Neural cell (in vitro differentiated cells): ENCODE results near the gene BEND7. TPM values are rescaled to one million over a fixed set of nuclear protein-coding genes. Genes with fewer than 3 reads are reported as not detected.

Experiments used
- H2AFZ ChIP-seq: fragments of 200-600, 300-800 bp; sonication (generic), shearing (Covaris generic); 2 replicates; pipeline ENCODE4 v1.6.0; 2014; ENCODE audit warnings: low read depth, mild to moderate bottlenecking, antibody characterized with exemption, low read length, moderate library complexity
- H3F3A ChIP-seq: fragments of 200-600 bp; shearing (Covaris generic); 2 replicates; pipeline ENCODE4 v1.6.1; 2016; ENCODE audit warnings: mild to moderate bottlenecking, moderate library complexity, mixed read lengths, antibody characterized with exemption, low read length; ENCODE audit not compliant: insufficient read depth, poor library complexity, severe bottlenecking
- H3K27ac ChIP-seq: fragments of 200-600, 300-800 bp; sonication (generic), shearing (Covaris generic); 2 replicates; pipeline ENCODE4 v1.5.1; 2014; ENCODE audit warnings: mild to moderate bottlenecking, low read length, moderate library complexity
- H3K27me3 ChIP-seq: fragments of 300-800, 200-600 bp; sonication (generic), shearing (Covaris generic); 2 replicates; pipeline ENCODE4 v1.6.0; 2014; ENCODE audit warnings: mild to moderate bottlenecking, low read depth, low read length, moderate library complexity; ENCODE audit not compliant: insufficient read depth
- H3K36me3 ChIP-seq: fragments of 300-800, 200-600 bp; sonication (generic), shearing (Covaris generic); 2 replicates; pipeline ENCODE4 v1.5.1; 2014; ENCODE audit warnings: mild to moderate bottlenecking, antibody characterized with exemption, low read length, moderate library complexity; ENCODE audit not compliant: insufficient read depth
- H3K4me2 ChIP-seq: fragments of 300-800, 200-600 bp; sonication (generic), shearing (Covaris generic); 2 replicates; pipeline ENCODE4 v1.6.0; 2014; ENCODE audit warnings: mild to moderate bottlenecking, low read length
- H3K4me3 ChIP-seq: fragments of 300-800, 200-600 bp; sonication (generic), shearing (Covaris generic); 2 replicates; pipeline ENCODE4 v1.5.1; 2014; ENCODE audit warnings: mild to moderate bottlenecking, low read length, moderate library complexity
- H3K79me2 ChIP-seq: fragments of 200-600 bp; shearing (Covaris generic); replicated peaks from 2 replicates; pipeline ENCODE4 v1.6.0; 2014; ENCODE audit warnings: mild to moderate bottlenecking, low read length, moderate library complexity; ENCODE audit not compliant: insufficient read depth
- H3K9ac ChIP-seq: fragments of 300-800, 200-600 bp; sonication (generic), shearing (Covaris generic); 2 replicates; pipeline ENCODE4 v1.6.1; 2016; ENCODE audit warnings: mild to moderate bottlenecking, low read length, mixed read lengths
- H3K9me2 ChIP-seq: fragments of 200-600 bp; shearing (Covaris generic); 2 replicates; pipeline ENCODE4 v1.6.1; 2016; ENCODE audit warnings: mild to moderate bottlenecking, low read length, mixed read lengths; ENCODE audit not compliant: insufficient read depth
- H3K9me3 ChIP-seq: fragments of 200-600, 300-800 bp; sonication (generic), shearing (Covaris generic); 2 replicates; pipeline ENCODE4 v1.6.1; 2016; ENCODE audit warnings: mild to moderate bottlenecking, mixed run types, low read length, moderate library complexity, mixed read lengths
- H4K20me1 ChIP-seq: fragments of 200-600 bp; shearing (Covaris generic); 2 replicates; pipeline ENCODE4 v1.6.1; 2016; ENCODE audit warnings: mild to moderate bottlenecking, mixed run types; ENCODE audit not compliant: insufficient read depth
- CTCF ChIP-seq: fragments of 450-650 bp; IDR thresholded peaks from 2 replicates; pipeline ENCODE4 v1.5.1; 2014; ENCODE audit warnings: antibody characterized with exemption, mild to moderate bottlenecking, moderate library complexity; ENCODE audit not compliant: poor library complexity, severe bottlenecking
- EP300 ChIP-seq: fragments of 450-650 bp; conservative IDR thresholded peaks from 2 replicates; pipeline ENCODE4 v1.6.1; 2014; ENCODE audit warnings: antibody characterized with exemption, mild to moderate bottlenecking, moderate library complexity; ENCODE audit not compliant: poor library complexity, severe bottlenecking
- EZH2 ChIP-seq: fragments of 200-600, 300-800 bp; shearing (Covaris generic), sonication (generic); IDR thresholded peaks from 2 replicates; pipeline ENCODE4 v1.6.1; 2014; ENCODE audit warnings: antibody characterized with exemption, low read length, borderline replicate concordance, mild to moderate bottlenecking; ENCODE audit not compliant: insufficient read depth, poor library complexity, severe bottlenecking
- MXI1 ChIP-seq: fragments of 450-650 bp; conservative IDR thresholded peaks from 2 replicates; pipeline ENCODE4 v1.6.1; 2014; ENCODE audit warnings: antibody characterized with exemption, mild to moderate bottlenecking; ENCODE audit not compliant: poor library complexity, severe bottlenecking
- POLR2AphosphoS5 ChIP-seq: IDR thresholded peaks from 2 replicates; pipeline ENCODE4 v1.6.1; 2012
- RAD21 ChIP-seq: fragments of 450-650 bp; conservative IDR thresholded peaks from 2 replicates; pipeline ENCODE4 v1.6.1; 2014; ENCODE audit warnings: antibody characterized with exemption, mild to moderate bottlenecking, moderate library complexity
- REST ChIP-seq: IDR thresholded peaks from 2 replicates; pipeline ENCODE4 v1.6.1; 2012; ENCODE audit warnings: borderline replicate concordance
- SMC3 ChIP-seq: fragments of 450-650 bp; conservative IDR thresholded peaks from 2 replicates; pipeline ENCODE4 v1.6.1; 2014; ENCODE audit warnings: antibody characterized with exemption, mild to moderate bottlenecking, moderate library complexity; ENCODE audit not compliant: poor library complexity
- TAF1 ChIP-seq: IDR thresholded peaks from 2 replicates; pipeline ENCODE4 v1.6.1; 2012; ENCODE audit warnings: low read depth
- polyA plus RNA-seq: library from polyadenylated mRNA; depleted of rRNA; stranded (reverse); fragments of >200 nt; gene quantifications from 2 replicates; pipeline ENCODE4 v1.2.3, GENCODE V29; 2014

The BEND7 gene
- polyA plus RNA-seq, 1 donor from 2014 or later: 5.1 TPM

- Histone ChIP-seq H3K9me3 (peaks cover 2% of the 10 kb centered on the region), H3F3A (no peaks in the 10 kb centered on the region), H4K20me1 (no peaks in the 10 kb centered on the region), H3K4me2 (no peak overlapping the region), H2AFZ (no peak overlapping the region), H3K79me2 (no peaks in the 10 kb centered on the region), H3K27ac (no peak overlapping the region), H3K9ac (no peak overlapping the region), H3K9me2 (no peaks in the 10 kb centered on the region), H3K36me3 (no peaks in the 10 kb centered on the region), H3K27me3 (no peaks in the 10 kb centered on the region), H3K4me3 (no peak overlapping the region)
- TF ChIP-seq CTCF: no peak
- TF ChIP-seq EZH2: no peak
- no peak for TF ChIP-seq RAD21
- no peak for TF ChIP-seq TAF1
- no peak for TF ChIP-seq POLR2AphosphoS5
- TF ChIP-seq REST: no peak
- no peak for TF ChIP-seq EP300
- no peak for TF ChIP-seq SMC3
- TF ChIP-seq MXI1: no peak
Observed at GRCh38 chr10:13555884-13556510, 27.2 kb upstream of the BEND7 start.

GRCh38 chr10:13550802-13551201 is 22.0 kb upstream of the BEND7 start:
- H3K9me2 ChIP-seq: no peaks in the 10 kb centered on the region

More at GRCh38 chr10:13550802-13551201, 22.0 kb upstream of the BEND7 start:
- H3K27ac ChIP-seq: no peak overlapping the region
- no peak overlapping the region for H2AFZ ChIP-seq
- H3K4me2 ChIP-seq: no peak overlapping the region
- H3K36me3 ChIP-seq: no peaks in the 10 kb centered on the region
- no peaks in the 10 kb centered on the region for H3F3A ChIP-seq
- H3K27me3 ChIP-seq: no peaks in the 10 kb centered on the region
- TF ChIP-seq CTCF (no peak), SMC3 (no peak), TAF1 (no peak), EP300 (no peak), POLR2AphosphoS5 (no peak), REST (no peak), MXI1 (no peak), RAD21 (no peak), EZH2 (no peak)
- H4K20me1 ChIP-seq: no peaks in the 10 kb centered on the region
- H3K9ac ChIP-seq: no peak overlapping the region
- no peaks in the 10 kb centered on the region for H3K79me2 ChIP-seq
- no peak overlapping the region for H3K4me3 ChIP-seq
- H3K9me3 ChIP-seq: no peaks in the 10 kb centered on the region
